ENCODE results near the gene CHN1.

DNA sequence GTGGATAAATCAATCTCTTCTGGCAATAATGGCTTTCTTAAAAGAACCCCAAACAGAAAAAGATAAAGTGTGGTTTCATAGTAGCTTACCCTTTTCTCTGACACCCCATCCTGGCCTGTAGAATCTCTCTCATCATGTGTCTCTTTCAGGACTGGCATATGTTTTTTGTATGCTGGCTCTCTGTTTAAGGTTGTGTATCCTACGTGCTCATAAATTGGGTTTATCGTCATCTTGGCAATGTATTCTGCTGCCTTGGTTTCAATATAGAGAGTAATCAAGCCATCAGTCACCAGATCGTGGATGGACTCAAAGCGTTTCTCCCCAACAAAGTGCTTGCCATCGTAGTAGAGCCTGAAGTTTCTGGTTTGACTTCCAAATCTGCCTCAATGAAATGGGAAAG lies 127.4 kb downstream of the CHN1 start:
- TF ChIP-seq FOXP2 (optimal IDR thresholded peaks at IDR 0.05; ENCODE audit: borderline replicate concordance, extremely low read depth, extremely low read length, insufficient read depth) = no peak
- TF ChIP-seq, protein P1, sequence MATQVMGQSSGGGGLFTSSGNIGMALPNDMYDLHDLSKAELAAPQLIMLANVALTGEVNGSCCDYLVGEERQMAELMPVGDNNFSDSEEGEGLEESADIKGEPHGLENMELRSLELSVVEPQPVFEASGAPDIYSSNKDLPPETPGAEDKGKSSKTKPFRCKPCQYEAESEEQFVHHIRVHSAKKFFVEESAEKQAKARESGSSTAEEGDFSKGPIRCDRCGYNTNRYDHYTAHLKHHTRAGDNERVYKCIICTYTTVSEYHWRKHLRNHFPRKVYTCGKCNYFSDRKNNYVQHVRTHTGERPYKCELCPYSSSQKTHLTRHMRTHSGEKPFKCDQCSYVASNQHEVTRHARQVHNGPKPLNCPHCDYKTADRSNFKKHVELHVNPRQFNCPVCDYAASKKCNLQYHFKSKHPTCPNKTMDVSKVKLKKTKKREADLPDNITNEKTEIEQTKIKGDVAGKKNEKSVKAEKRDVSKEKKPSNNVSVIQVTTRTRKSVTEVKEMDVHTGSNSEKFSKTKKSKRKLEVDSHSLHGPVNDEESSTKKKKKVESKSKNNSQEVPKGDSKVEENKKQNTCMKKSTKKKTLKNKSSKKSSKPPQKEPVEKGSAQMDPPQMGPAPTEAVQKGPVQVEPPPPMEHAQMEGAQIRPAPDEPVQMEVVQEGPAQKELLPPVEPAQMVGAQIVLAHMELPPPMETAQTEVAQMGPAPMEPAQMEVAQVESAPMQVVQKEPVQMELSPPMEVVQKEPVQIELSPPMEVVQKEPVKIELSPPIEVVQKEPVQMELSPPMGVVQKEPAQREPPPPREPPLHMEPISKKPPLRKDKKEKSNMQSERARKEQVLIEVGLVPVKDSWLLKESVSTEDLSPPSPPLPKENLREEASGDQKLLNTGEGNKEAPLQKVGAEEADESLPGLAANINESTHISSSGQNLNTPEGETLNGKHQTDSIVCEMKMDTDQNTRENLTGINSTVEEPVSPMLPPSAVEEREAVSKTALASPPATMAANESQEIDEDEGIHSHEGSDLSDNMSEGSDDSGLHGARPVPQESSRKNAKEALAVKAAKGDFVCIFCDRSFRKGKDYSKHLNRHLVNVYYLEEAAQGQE (IDR thresholded peaks at IDR 0.05; ENCODE audit: insufficient read depth in 1 of 2, low read depth in 2 of 2, low read length in 2 of 2) = no peak
- no peak for TF ChIP-seq POLR2AphosphoS5 (IDR thresholded peaks at IDR 0.05; ENCODE audit: low read depth, low read length)
- TF ChIP-seq TAF1 (IDR thresholded peaks at IDR 0.05; ENCODE audit: borderline replicate concordance, insufficient read depth, low read length) = no peak
- TF ChIP-seq SIN3A (IDR thresholded peaks at IDR 0.05; ENCODE audit: borderline replicate concordance, insufficient read depth, low read length) = no peak
